ENCODE results near the gene IGFL2.

DNA sequence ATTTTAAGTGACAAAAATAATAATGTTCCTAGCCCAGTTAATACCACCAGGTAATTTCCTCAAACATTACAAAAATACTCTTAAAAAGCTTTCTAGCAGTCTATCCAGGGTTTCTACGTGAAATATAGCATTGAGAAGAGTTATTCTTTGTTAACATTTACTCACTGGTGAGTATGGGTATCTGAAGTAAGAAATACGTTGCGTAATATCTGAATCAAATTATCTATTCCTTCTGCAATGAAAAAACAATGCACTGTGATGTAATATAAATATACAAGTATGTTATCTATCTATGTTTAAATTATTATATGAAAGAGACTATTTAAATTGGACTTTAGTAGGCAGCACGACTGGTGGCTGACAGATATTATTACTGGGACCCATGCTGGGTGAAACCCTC is 5.7 kb upstream of the IGFL2 start:
- no peak for TF ChIP-seq CTCF (IDR thresholded peaks at IDR 0.05; ENCODE audit: borderline replicate concordance, extremely low read depth, low read length, poor library complexity, severe bottlenecking)
- TF ChIP-seq EZH2 (IDR thresholded peaks at IDR 0.05; ENCODE audit: borderline replicate concordance, low read depth, low read length, severe bottlenecking), result no peak

All from DND-41 (cell line).